ENCODE data around the gene LRRC15. TPM values are rescaled to one million over a fixed set of nuclear protein-coding genes. Genes with fewer than 3 reads are reported as not detected.

The LRRC15 gene
- total RNA-seq, 1 experiment from 2014 or later: not detected

DNA sequence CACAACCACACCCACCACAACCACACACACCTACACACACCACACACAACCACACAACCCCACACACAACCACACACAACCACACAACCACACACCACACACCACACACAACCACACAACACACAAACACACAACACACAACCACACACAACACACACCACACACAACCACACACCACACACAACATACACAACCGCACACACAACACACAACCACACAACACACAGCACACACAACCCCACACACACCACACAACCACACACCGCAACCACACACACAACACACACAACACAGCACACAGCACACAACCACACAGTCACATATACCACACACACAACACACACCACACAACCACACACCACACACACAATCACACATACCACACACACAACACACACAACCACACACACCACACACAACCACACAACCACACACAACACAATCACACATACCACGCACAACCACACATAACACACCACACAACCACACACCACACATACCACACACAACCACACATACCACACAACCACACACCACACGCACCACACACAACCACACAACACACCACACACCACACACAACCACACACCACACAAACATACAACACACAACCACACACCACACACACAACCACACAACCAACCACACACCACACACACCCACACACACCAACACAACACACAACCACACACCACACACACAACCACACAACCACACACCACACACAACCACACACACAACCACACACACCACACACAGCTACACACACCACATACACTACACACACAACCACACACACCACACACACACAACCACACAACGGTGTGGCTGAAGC lies 42.1 kb downstream of the LRRC15 start:
- TF ChIP-seq, protein P1, sequence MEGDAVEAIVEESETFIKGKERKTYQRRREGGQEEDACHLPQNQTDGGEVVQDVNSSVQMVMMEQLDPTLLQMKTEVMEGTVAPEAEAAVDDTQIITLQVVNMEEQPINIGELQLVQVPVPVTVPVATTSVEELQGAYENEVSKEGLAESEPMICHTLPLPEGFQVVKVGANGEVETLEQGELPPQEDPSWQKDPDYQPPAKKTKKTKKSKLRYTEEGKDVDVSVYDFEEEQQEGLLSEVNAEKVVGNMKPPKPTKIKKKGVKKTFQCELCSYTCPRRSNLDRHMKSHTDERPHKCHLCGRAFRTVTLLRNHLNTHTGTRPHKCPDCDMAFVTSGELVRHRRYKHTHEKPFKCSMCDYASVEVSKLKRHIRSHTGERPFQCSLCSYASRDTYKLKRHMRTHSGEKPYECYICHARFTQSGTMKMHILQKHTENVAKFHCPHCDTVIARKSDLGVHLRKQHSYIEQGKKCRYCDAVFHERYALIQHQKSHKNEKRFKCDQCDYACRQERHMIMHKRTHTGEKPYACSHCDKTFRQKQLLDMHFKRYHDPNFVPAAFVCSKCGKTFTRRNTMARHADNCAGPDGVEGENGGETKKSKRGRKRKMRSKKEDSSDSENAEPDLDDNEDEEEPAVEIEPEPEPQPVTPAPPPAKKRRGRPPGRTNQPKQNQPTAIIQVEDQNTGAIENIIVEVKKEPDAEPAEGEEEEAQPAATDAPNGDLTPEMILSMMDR (IDR thresholded peaks at IDR 0.05; ENCODE audit: unreplicated experiment): no peak
- no peaks in the 10 kb centered on the region for H3K36me3 Mint-ChIP-seq (ENCODE audit: insufficient read depth, unreplicated experiment)
- POLR2A ChIA-PET: interaction anchor here (1.3 to 1.6 kb wide), 2 partner anchors 12 to 185 kb away, joined by 3 to 4 read pairs; no protein-coding TSS in a partner anchor
- no peaks in the 10 kb centered on the region for H3K9me3 Mint-ChIP-seq (ENCODE audit: unreplicated experiment)
- intact Hi-C loops (cut with micrococcal nuclease): no loop called here
- no peak overlapping the region for H3K27ac Mint-ChIP-seq (ENCODE audit: low read depth, unreplicated experiment)
- no peak overlapping the region for H3K4me3 Mint-ChIP-seq (ENCODE audit: unreplicated experiment)
- H3K4me1 Mint-ChIP-seq (ENCODE audit: insufficient read depth, unreplicated experiment): peaks cover 19% of the 10 kb centered on the region
- no TSS peak for BruUV-seq (replicated peaks)
- no peaks in the 10 kb centered on the region for H3K27me3 Mint-ChIP-seq (ENCODE audit: insufficient read depth, unreplicated experiment)
- CTCF ChIA-PET: interaction anchor here (2.1 to 8.9 kb wide), 2 partner anchors 17 to 547 kb away, joined by 9 to 88 read pairs; no protein-coding TSS in a partner anchor
- DNase-seq (ENCODE audit: unreplicated experiment): no peak

DNA sequence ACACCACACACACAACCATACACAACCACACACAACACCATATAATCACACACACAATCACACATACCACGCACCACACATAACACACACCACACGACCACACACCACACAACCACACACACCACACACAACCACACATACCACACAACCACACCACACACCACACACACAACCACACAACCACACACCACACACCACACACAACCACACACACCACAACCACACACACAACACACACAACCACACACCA lies 42.6 kb downstream of the LRRC15 start:
- intact Hi-C loops (cut with micrococcal nuclease): no loop called here
- H3K27me3 Mint-ChIP-seq (ENCODE audit: insufficient read depth, unreplicated experiment): no peaks in the 10 kb centered on the region
- H3K9me3 Mint-ChIP-seq (ENCODE audit: unreplicated experiment): no peaks in the 10 kb centered on the region
- no peaks in the 10 kb centered on the region for H3K36me3 Mint-ChIP-seq (ENCODE audit: insufficient read depth, unreplicated experiment)
- no peak for DNase-seq (ENCODE audit: unreplicated experiment)
- H3K4me1 Mint-ChIP-seq (ENCODE audit: insufficient read depth, unreplicated experiment): peaks cover 18% of the 10 kb centered on the region
- BruUV-seq (replicated peaks): no TSS peak
- ChIA-PET CTCF (no interaction called here), POLR2A (no interaction called here)
- H3K4me3 Mint-ChIP-seq (ENCODE audit: unreplicated experiment): no peak overlapping the region
- TF ChIP-seq, protein P1 (IDR thresholded peaks at IDR 0.05; ENCODE audit: unreplicated experiment): no peak
- H3K27ac Mint-ChIP-seq (ENCODE audit: low read depth, unreplicated experiment): no peak overlapping the region

DNA sequence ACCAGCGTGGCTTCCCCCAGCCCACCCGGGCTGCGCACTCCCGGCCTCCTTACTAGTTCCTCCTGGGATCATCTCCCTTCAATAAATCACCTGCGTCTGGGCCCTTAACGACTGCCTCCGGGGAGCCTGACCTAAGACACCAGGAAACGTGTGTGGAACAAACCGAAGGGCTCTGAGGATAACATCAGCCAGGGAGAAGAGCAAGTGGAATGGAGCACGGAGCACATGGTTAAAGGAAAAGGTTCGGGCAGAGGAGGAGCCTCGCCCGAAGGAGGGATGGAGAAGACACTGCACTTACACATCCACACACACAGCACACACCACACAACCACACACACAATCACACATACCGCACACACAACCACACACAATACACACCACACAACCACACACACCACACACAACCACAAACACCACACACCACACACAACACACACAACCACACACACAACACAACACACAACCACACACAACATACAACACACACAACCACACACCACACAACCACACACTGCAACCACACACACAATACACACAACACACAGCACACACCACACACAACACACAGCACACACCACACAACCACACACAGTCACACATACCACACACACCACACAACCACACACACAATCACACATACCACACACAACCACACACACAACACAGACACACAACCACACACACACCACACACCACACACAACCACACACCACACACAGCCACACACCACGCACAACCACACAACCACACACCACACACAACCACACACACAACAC lies 43.2 kb downstream of the LRRC15 start:
- Mint-ChIP-seq H3K27ac (ENCODE audit: low read depth, unreplicated experiment) (no peak overlapping the region), H3K4me3 (ENCODE audit: unreplicated experiment) (no peak overlapping the region), H3K36me3 (ENCODE audit: insufficient read depth, unreplicated experiment) (no peaks in the 10 kb centered on the region), H3K4me1 (ENCODE audit: insufficient read depth, unreplicated experiment) (peaks cover 18% of the 10 kb centered on the region), H3K9me3 (ENCODE audit: unreplicated experiment) (no peaks in the 10 kb centered on the region), H3K27me3 (ENCODE audit: insufficient read depth, unreplicated experiment) (no peaks in the 10 kb centered on the region)
- intact Hi-C loops (cut with micrococcal nuclease): no loop called here
- CTCF ChIA-PET: interaction anchor here (1.3 kb wide), 1 partner anchor 17 kb away, joined by 8 read pairs; no protein-coding TSS in a partner anchor
- DNase-seq (ENCODE audit: unreplicated experiment): peak; percentile 36
- BruUV-seq (replicated peaks): no TSS peak
- POLR2A ChIA-PET: no interaction called here
- TF ChIP-seq, protein P1 (IDR thresholded peaks at IDR 0.05; ENCODE audit: unreplicated experiment): no peak

DNA sequence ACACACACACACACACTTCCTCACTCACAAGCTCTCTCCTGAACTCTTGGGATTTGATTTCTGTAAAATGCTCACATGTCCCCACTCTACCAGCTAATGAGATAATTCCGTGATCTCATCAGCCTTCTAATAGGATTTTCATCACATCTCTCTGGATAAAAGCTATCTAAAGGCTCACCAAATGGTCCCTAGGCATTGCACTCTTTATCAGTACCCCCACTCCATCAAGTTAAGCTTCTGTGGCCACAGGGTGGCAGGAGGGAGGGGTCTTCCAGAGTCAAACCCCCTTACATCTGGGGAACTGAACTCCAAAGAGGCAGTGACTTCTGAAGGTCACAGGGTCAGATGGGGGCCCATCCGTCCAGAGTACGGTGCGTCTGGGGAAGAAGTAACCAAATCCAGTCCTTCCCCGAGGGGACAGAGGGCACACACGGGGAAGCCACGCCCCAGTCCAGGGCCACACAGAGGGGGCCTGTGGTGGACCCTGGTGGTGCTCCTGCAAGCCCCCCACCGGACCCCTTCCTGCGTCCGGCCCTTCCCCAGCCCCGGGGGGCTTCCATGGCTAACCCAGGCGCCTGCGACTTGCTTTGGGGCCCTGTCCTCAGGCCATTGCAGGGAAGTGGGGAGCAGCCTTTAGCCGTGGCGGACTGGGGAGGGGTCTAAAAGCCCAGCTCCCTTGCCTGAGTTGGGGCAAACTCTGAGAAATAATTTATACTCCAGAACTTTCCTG lies 44.0 kb downstream of the LRRC15 start:
- no peaks in the 10 kb centered on the region for H3K27me3 Mint-ChIP-seq (ENCODE audit: insufficient read depth, unreplicated experiment)
- H3K4me1 Mint-ChIP-seq (ENCODE audit: insufficient read depth, unreplicated experiment): peaks cover 13% of the 10 kb centered on the region
- intact Hi-C loops (cut with micrococcal nuclease): no loop called here
- CTCF ChIA-PET: interaction anchor here (0.6 to 1.3 kb wide), 3 partner anchors 18 to 499 kb away, joined by 3 to 8 read pairs (median 3); no protein-coding TSS in a partner anchor
- no peak for DNase-seq (ENCODE audit: unreplicated experiment)
- BruUV-seq (replicated peaks): no TSS peak
- no peaks in the 10 kb centered on the region for H3K9me3 Mint-ChIP-seq (ENCODE audit: unreplicated experiment)
- H3K36me3 Mint-ChIP-seq (ENCODE audit: insufficient read depth, unreplicated experiment): no peaks in the 10 kb centered on the region
- no peak overlapping the region for H3K27ac Mint-ChIP-seq (ENCODE audit: low read depth, unreplicated experiment)
- POLR2A ChIA-PET: interaction anchor here (0.9 kb wide), 1 partner anchor 18 kb away, joined by 4 read pairs; no protein-coding TSS in a partner anchor
- H3K4me3 Mint-ChIP-seq (ENCODE audit: unreplicated experiment): no peak overlapping the region
- TF ChIP-seq, protein P1 (IDR thresholded peaks at IDR 0.05; ENCODE audit: unreplicated experiment): no peak

Measured in MCF 10A (cell line).